ENCODE results near the gene MYRF.

Gene MYRF

DNA sequence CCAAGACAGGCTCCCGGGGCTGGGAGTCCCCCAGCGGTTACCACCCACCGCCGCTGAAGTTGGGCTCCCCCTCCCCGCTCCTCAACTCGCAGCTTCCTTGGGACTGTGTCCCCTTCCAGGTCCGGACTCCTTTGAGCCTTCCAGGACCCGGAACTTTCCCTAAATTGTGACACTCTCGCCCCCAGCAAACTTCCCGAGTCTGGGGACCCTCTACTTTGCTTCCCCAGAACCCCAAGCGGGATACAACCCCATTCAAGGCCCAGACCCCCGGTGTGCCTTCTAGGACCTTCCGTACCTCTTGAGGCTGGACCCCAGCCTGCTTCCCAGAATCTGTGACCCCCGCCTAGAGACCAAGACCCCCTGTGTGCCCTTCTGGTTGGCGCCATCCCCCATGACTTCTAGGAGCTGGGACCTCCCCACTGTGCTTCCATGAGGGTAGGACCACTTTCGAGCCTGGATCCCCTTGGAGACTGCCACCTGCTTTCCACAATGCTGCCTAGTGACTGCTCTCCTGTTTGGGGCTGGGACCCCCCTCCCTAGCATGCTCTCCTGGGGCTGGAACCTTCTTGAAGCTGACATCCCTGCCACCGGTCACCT lies 587 bp downstream of the MYRF start:
- Histone ChIP-seq H3K4me3 (ENCODE audit: low read depth in 1 of 2, low read length in 2 of 2) (peak overlapping the region; percentile 53 to 60), H3K9me3 (ENCODE audit: control insufficient read depth in 1 of 2, low read length in 2 of 2) (no peaks in the 10 kb centered on the region), H3K36me3 (ENCODE audit: control insufficient read depth in 1 of 2, insufficient read depth in 2 of 2, low read length in 2 of 2) (no peaks in the 10 kb centered on the region), H3K27me3 (ENCODE audit: low read depth, low read length) (no peaks in the 10 kb centered on the region), H3K4me1 (ENCODE audit: control insufficient read depth in 1 of 2, insufficient read depth in 2 of 2, low read length in 2 of 2) (peaks cover 3 to 5% of the 10 kb centered on the region in 2 donors), H3K27ac (ENCODE audit: low read length) (peak overlapping the region; percentile 67)

GRCh38 chr11:61753672-61754071 lies 1.2 kb downstream of the MYRF start:
- Histone ChIP-seq H3K9me3 (ENCODE audit: control insufficient read depth in 1 of 2, low read length in 2 of 2) (no peaks in the 10 kb centered on the region), H3K4me1 (ENCODE audit: control insufficient read depth in 1 of 2, insufficient read depth in 2 of 2, low read length in 2 of 2) (peaks cover 3 to 5% of the 10 kb centered on the region in 2 donors), H3K36me3 (ENCODE audit: control insufficient read depth in 1 of 2, insufficient read depth in 2 of 2, low read length in 2 of 2) (no peaks in the 10 kb centered on the region), H3K4me3 (ENCODE audit: low read depth in 1 of 2, low read length in 2 of 2) (peak overlapping the region in 1 of 2 donors; percentile 60), H3K27ac (ENCODE audit: low read length) (peak overlapping the region; percentile 8), H3K27me3 (ENCODE audit: low read depth, low read length) (no peaks in the 10 kb centered on the region)

DNA sequence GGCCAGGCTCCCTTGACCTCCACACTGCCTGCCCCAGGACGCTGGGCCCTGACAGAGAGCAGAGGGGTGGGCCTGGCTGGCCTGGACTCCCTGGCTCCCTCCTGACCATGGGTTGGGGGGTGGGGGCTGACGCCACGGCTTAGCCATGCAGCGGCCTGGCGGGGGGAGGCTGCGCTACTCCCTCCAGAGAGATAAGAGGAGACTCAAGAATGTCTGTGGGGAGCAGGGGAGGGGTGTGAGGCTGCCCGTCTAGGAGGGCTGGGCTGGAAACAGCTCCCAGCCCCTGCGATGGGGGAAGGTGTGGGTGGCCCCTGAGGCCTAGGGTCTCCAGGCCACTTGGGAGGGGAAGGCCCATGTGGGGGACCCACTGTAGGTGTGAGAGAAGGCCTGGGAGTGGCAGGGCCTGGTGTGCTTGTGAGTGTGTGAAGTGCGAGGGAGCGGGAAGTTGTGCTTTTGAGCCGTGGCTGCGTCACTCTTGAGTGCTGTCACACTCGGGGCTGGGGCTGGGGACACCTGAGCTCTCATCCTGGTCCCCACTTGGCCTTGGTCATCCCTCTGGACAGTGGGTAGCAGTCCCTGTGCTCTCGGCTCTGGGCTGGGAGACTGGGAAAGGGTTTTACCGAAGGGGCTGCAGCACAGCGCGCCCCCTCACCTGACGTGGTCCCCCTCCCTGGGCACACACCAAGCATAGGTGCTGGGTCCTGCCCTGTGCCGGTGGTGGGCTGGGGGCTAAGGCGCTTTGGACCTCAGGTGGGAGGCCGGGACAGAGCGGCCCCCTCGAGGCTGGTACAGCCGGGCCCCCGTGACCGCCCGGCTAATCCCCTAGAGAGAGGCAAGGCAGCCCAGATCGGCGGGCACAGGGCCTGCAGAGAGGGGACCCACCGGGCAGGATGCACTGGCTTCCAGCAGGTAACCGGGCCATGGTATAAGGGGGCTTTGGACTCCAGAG lies 2.4 kb downstream of the MYRF start:
- Histone ChIP-seq H3K4me1 (ENCODE audit: control insufficient read depth in 1 of 2, insufficient read depth in 2 of 2, low read length in 2 of 2) (peaks cover 3 to 5% of the 10 kb centered on the region in 2 donors), H3K9me3 (ENCODE audit: control insufficient read depth in 1 of 2, low read length in 2 of 2) (no peaks in the 10 kb centered on the region), H3K4me3 (ENCODE audit: low read depth in 1 of 2, low read length in 2 of 2) (no peak overlapping the region), H3K27ac (ENCODE audit: low read length) (peak overlapping the region; percentile 69), H3K36me3 (ENCODE audit: control insufficient read depth in 1 of 2, insufficient read depth in 2 of 2, low read length in 2 of 2) (no peaks in the 10 kb centered on the region), H3K27me3 (ENCODE audit: low read depth, low read length) (no peaks in the 10 kb centered on the region)

DNA sequence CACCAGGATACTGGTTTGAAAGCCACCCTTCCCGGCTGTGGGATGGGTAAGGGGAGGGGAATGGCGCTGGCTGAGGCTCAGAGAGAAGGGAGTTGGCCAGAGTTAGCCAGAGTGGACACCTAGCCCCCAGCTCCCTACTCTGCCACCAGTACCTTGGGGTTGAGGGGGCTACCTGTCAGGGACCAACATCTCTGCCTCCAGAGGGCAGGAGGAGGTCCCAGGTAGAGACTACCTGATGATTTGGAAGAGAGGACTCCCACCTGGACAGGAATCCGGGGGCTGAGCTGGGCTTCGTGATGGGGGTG lies 3.7 kb downstream of the MYRF start:
- Histone ChIP-seq H3K4me1 (ENCODE audit: control insufficient read depth in 1 of 2, insufficient read depth in 2 of 2, low read length in 2 of 2) (peaks cover 3 to 5% of the 10 kb centered on the region in 2 donors), H3K4me3 (ENCODE audit: low read depth in 1 of 2, low read length in 2 of 2) (no peak overlapping the region), H3K27ac (ENCODE audit: low read length) (peak overlapping the region; percentile 69), H3K27me3 (ENCODE audit: low read depth, low read length) (no peaks in the 10 kb centered on the region), H3K9me3 (ENCODE audit: control insufficient read depth in 1 of 2, low read length in 2 of 2) (no peaks in the 10 kb centered on the region), H3K36me3 (ENCODE audit: control insufficient read depth in 1 of 2, insufficient read depth in 2 of 2, low read length in 2 of 2) (no peaks in the 10 kb centered on the region)

DNA sequence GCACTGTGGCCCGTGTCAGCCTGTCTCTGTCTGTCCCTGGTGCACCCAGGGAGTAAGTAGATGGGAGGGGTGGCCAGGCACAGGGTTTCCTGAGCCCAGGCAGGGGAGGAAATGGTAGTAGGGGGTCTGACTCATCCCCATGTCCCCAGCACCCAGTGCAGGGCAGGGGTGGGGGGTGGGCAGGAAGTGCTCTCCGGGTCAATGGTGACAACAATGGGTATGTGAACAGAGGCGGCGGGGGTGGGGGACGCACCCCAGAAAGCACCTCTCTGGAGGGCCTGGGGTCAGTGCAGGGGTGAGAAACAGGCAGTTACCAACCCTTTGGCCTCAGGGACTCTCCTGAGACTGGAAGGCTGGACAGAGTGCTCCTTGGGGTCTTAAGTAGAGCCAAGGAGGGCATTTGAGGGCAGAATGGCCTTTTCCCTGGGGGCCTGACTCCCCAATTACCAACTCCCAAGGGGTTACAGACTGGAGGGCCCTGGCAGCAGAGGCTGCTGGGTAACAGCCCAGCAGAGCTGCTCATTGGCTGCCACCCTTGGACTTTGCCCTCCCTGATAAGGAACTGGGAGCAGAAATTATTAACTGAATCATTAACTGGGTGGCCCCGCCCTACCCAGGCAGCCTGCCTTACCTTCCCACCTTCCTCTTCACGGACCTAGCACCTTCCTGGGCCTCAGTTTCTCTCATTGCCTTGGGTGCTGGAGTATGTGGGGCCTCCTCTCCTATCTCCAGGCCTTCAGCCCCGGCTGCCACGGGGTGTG lies 4.2 kb downstream of the MYRF start:
- no peaks in the 10 kb centered on the region for H3K36me3 ChIP-seq (ENCODE audit: control insufficient read depth in 1 of 2, insufficient read depth in 2 of 2, low read length in 2 of 2)
- H3K4me3 ChIP-seq (ENCODE audit: low read depth in 1 of 2, low read length in 2 of 2) = no peak overlapping the region
- H3K27ac ChIP-seq (ENCODE audit: low read length) = peak overlapping the region; percentile 72
- no peaks in the 10 kb centered on the region for H3K27me3 ChIP-seq (ENCODE audit: low read depth, low read length)
- peaks cover 3 to 5% of the 10 kb centered on the region in 2 donors for H3K4me1 ChIP-seq (ENCODE audit: control insufficient read depth in 1 of 2, insufficient read depth in 2 of 2, low read length in 2 of 2)
- H3K9me3 ChIP-seq (ENCODE audit: control insufficient read depth in 1 of 2, low read length in 2 of 2) = no peaks in the 10 kb centered on the region

GRCh38 chr11:61757213-61757862 lies 4.9 kb downstream of the MYRF start:
- H3K27me3 ChIP-seq (ENCODE audit: low read depth, low read length) = no peaks in the 10 kb centered on the region
- no peaks in the 10 kb centered on the region for H3K36me3 ChIP-seq (ENCODE audit: control insufficient read depth in 1 of 2, insufficient read depth in 2 of 2, low read length in 2 of 2)
- H3K4me1 ChIP-seq (ENCODE audit: control insufficient read depth in 1 of 2, insufficient read depth in 2 of 2, low read length in 2 of 2) = peaks cover 0 to 5% of the 10 kb centered on the region in 2 donors
- H3K9me3 ChIP-seq (ENCODE audit: control insufficient read depth in 1 of 2, low read length in 2 of 2) = no peaks in the 10 kb centered on the region
- peak overlapping the region; percentile 72 for H3K27ac ChIP-seq (ENCODE audit: low read length)
- H3K4me3 ChIP-seq (ENCODE audit: low read depth in 1 of 2, low read length in 2 of 2) = no peak overlapping the region

- Histone ChIP-seq H3K27me3 (ENCODE audit: low read depth, low read length) (no peaks in the 10 kb centered on the region), H3K36me3 (ENCODE audit: control insufficient read depth in 1 of 2, insufficient read depth in 2 of 2, low read length in 2 of 2) (no peaks in the 10 kb centered on the region), H3K27ac (ENCODE audit: low read length) (no peak overlapping the region), H3K9me3 (ENCODE audit: control insufficient read depth in 1 of 2, low read length in 2 of 2) (no peaks in the 10 kb centered on the region), H3K4me1 (ENCODE audit: control insufficient read depth in 1 of 2, insufficient read depth in 2 of 2, low read length in 2 of 2) (no peaks in the 10 kb centered on the region), H3K4me3 (ENCODE audit: low read depth in 1 of 2, low read length in 2 of 2) (no peak overlapping the region)
These were observed 8.5 kb downstream of the MYRF start for GRCh38 chr11:61760946-61761345.

DNA sequence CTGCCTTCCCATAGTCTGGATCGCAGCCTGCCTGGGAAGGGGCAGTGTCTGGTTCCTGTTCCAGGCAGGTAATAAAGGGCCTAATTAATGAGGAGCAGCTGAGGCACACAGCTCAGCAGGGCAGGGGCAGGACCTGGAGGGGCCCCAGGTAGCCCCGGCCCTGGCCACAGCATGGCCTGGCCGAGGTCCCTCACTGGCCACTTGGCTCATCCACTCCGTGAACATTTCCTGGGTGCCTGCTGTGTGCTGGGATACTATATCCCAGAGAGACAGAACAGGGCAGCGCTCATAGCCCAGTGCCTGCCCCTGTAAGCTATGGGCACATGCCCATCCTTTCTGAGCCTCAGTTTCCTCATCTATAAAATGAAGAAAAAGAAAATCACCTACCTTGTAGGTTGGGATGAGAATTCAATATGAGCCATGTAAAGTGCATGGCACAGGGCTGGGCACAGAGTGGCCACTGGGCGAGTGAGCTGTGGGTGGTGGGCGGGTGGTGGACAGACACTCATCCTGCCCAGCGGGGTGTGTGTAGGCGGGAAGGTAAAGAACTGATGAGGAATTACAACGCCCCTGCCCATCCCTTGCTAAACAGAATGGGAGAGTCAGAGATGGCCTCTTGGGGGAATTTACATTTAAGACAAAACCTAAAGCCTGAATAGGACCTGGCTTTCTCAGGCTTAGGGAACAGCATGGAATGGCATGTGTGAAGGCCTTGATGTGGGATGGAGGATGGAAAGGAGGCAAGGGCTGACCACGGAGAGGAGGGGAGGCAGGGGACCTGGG lies 9.2 kb downstream of the MYRF start:
- Histone ChIP-seq H3K4me1 (ENCODE audit: control insufficient read depth in 1 of 2, insufficient read depth in 2 of 2, low read length in 2 of 2) (no peaks in the 10 kb centered on the region), H3K27ac (ENCODE audit: low read length) (no peak overlapping the region), H3K9me3 (ENCODE audit: control insufficient read depth in 1 of 2, low read length in 2 of 2) (no peaks in the 10 kb centered on the region), H3K27me3 (ENCODE audit: low read depth, low read length) (no peaks in the 10 kb centered on the region), H3K36me3 (ENCODE audit: control insufficient read depth in 1 of 2, insufficient read depth in 2 of 2, low read length in 2 of 2) (no peaks in the 10 kb centered on the region), H3K4me3 (ENCODE audit: low read depth in 1 of 2, low read length in 2 of 2) (no peak overlapping the region)

GRCh38 chr11:61762223-61762615 lies 9.8 kb downstream of the MYRF start:
- Histone ChIP-seq H3K27ac (ENCODE audit: low read length) (no peak overlapping the region), H3K27me3 (ENCODE audit: low read depth, low read length) (no peaks in the 10 kb centered on the region), H3K36me3 (ENCODE audit: control insufficient read depth in 1 of 2, insufficient read depth in 2 of 2, low read length in 2 of 2) (no peaks in the 10 kb centered on the region), H3K9me3 (ENCODE audit: control insufficient read depth in 1 of 2, low read length in 2 of 2) (no peaks in the 10 kb centered on the region), H3K4me1 (ENCODE audit: control insufficient read depth in 1 of 2, insufficient read depth in 2 of 2, low read length in 2 of 2) (no peaks in the 10 kb centered on the region), H3K4me3 (ENCODE audit: low read depth in 1 of 2, low read length in 2 of 2) (no peak overlapping the region)

- no peaks in the 10 kb centered on the region for H3K4me1 ChIP-seq (ENCODE audit: control insufficient read depth in 1 of 2, insufficient read depth in 2 of 2, low read length in 2 of 2)
- no peaks in the 10 kb centered on the region for H3K27me3 ChIP-seq (ENCODE audit: low read depth, low read length)
- no peaks in the 10 kb centered on the region for H3K36me3 ChIP-seq (ENCODE audit: control insufficient read depth in 1 of 2, insufficient read depth in 2 of 2, low read length in 2 of 2)
- no peak overlapping the region for H3K4me3 ChIP-seq (ENCODE audit: low read depth in 1 of 2, low read length in 2 of 2)
- no peak overlapping the region for H3K27ac ChIP-seq (ENCODE audit: low read length)
- no peaks in the 10 kb centered on the region for H3K9me3 ChIP-seq (ENCODE audit: control insufficient read depth in 1 of 2, low read length in 2 of 2)
These were observed 10.4 kb downstream of the MYRF start for GRCh38 chr11:61762798-61763197.
